Neural progenitor cell (in vitro differentiated cells): ENCODE results near the gene DPF3. TPM values are rescaled to one million over a fixed set of nuclear protein-coding genes. Genes with fewer than 3 reads are reported as not detected.

Source experiments
- DNase-seq: peaks from one replicate; pipeline ENCODE4 v3.0.0-alpha.2; 2016; ENCODE audit warnings: low spot score
- H2AFZ ChIP-seq: fragments of 200-600 bp; sonication (generic); replicated peaks from 2 replicates; pipeline ENCODE4 v1.6.1; 2016; ENCODE audit warnings: antibody characterized with exemption
- H3F3A ChIP-seq: fragments of 200-600 bp; sonication (generic); 2 replicates; pipeline ENCODE4 v1.6.1; 2016; ENCODE audit warnings: antibody characterized with exemption, low read depth
- H3K27ac ChIP-seq: fragments of 200-600 bp; sonication (generic); 2 replicates; pipeline ENCODE4 v1.5.1; 2016; ENCODE audit warnings: mild to moderate bottlenecking
- H3K27me3 ChIP-seq: fragments of 200-600 bp; sonication (generic); 2 replicates; pipeline ENCODE4 v1.6.1; 2016; ENCODE audit warnings: mild to moderate bottlenecking, moderate library complexity
- H3K36me3 ChIP-seq: fragments of 200-600 bp; sonication (generic); 2 replicates; pipeline ENCODE4 v1.5.1; 2016
- H3K4me1 ChIP-seq: fragments of 200-600 bp; sonication (generic); 2 replicates; pipeline ENCODE4 v1.6.1; 2016; ENCODE audit warnings: mixed run types
- H3K4me2 ChIP-seq: fragments of 200-600 bp; sonication (generic); 2 replicates; pipeline ENCODE4 v1.6.1; 2016
- H3K4me3 ChIP-seq: fragments of 200-600 bp; sonication (generic); 2 replicates; pipeline ENCODE4 v1.5.1; 2016
- H3K79me2 ChIP-seq: fragments of 200-600 bp; sonication (generic); 2 replicates; pipeline ENCODE4 v1.6.1; 2016; ENCODE audit warnings: low read depth
- H3K9ac ChIP-seq: fragments of 200-600 bp; sonication (generic); 2 replicates; pipeline ENCODE4 v1.6.1; 2016
- H3K9me3 ChIP-seq: fragments of 200-600 bp; sonication (generic); 2 replicates; pipeline ENCODE4 v1.5.1; 2016; ENCODE audit warnings: low read depth
- H4K20me1 ChIP-seq: fragments of 200-600 bp; sonication (generic); 2 replicates; pipeline ENCODE4 v1.6.1; 2016; ENCODE audit warnings: low read depth
- H3K27ac Mint-ChIP-seq: 3 replicates; pipeline ENCODE4 v1.8.0; 2021; ENCODE audit warnings: mixed read lengths
- H3K27me3 Mint-ChIP-seq: 2 replicates; pipeline ENCODE4 v1.8.0; 2022; ENCODE audit warnings: low read depth, mild to moderate bottlenecking, inconsistent platforms, moderate library complexity, mixed read lengths; ENCODE audit not compliant: insufficient read depth
- H3K36me3 Mint-ChIP-seq: 3 replicates; pipeline ENCODE4 v1.8.0; 2021; ENCODE audit warnings: mixed read lengths
- H3K4me1 Mint-ChIP-seq: 3 replicates; pipeline ENCODE4 v1.8.0; 2021; ENCODE audit warnings: mixed read lengths
- H3K4me3 Mint-ChIP-seq: 3 replicates; pipeline ENCODE4 v1.8.0; 2021; ENCODE audit warnings: mild to moderate bottlenecking, moderate library complexity, mixed read lengths
- H3K9me3 Mint-ChIP-seq: 3 replicates; pipeline ENCODE4 v1.8.0; 2020; ENCODE audit warnings: mixed read lengths
- EZH2 ChIP-seq: fragments of 200-600 bp; sonication (generic); IDR thresholded peaks from 2 replicates; pipeline ENCODE4 v1.6.1; 2017; ENCODE audit warnings: antibody characterized with exemption, mild to moderate bottlenecking, moderate library complexity
- EZH2phosphoT487 ChIP-seq: fragments of 200-600 bp; sonication (generic); IDR thresholded peaks from 2 replicates; pipeline ENCODE4 v1.6.1; 2017; ENCODE audit warnings: antibody characterized with exemption
- total RNA-seq: library from RNA; depleted of rRNA; stranded (reverse); fragments of >200 nt; gene quantifications from 2 replicates; pipeline ENCODE4 v1.2.3, GENCODE V29; 2015; ENCODE audit warnings: low replicate concordance
- TF ChIP-seq, protein P1 (sequence below): fragments of 200-600 bp; sonication (generic); IDR thresholded peaks from 2 replicates; pipeline ENCODE4 v1.5.1; 2017; ENCODE audit warnings: antibody characterized with exemption, mild to moderate bottlenecking

Gene DPF3
- total RNA-seq, 1 donor from 2014 or later: not detected

DNA sequence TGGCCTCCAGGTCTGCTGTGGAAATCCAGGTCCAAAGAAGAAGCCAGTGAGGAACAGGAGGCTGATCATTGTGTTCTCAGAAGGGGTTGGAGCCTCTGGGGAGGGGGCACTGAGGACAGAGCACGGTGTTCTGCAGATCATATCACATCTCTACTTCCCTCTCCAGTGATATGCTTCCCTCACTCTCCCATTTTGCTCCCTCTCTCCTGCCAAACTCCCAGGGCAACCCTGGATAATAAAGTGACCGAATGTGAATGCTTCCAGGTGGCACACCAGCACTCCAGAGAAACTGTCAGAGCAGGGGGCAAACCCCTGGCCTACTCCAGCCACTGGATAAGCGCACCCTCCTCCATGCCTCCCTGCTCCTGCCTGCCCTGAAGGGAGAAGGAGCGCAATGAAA is 57.8 kb downstream of the DPF3 start:
- Histone ChIP-seq H3K4me3 (no peak overlapping the region), H3K27me3 (no peaks in the 10 kb centered on the region), H3K4me1 (peaks cover 5% of the 10 kb centered on the region), H3K9ac (no peak overlapping the region), H3K36me3 (no peaks in the 10 kb centered on the region), H2AFZ (no peak overlapping the region), H3K9me3 (no peaks in the 10 kb centered on the region), H3F3A (no peaks in the 10 kb centered on the region), H3K4me2 (no peak overlapping the region), H3K27ac (no peak overlapping the region), H3K79me2 (no peaks in the 10 kb centered on the region), H4K20me1 (no peaks in the 10 kb centered on the region)
- DNase-seq: no peak
- H3K27ac Mint-ChIP-seq: no peak overlapping the region
- peaks cover 9% of the 10 kb centered on the region for H3K4me1 Mint-ChIP-seq
- TF ChIP-seq EZH2 (no peak), EZH2phosphoT487 (no peak)
- TF ChIP-seq, protein P1, sequence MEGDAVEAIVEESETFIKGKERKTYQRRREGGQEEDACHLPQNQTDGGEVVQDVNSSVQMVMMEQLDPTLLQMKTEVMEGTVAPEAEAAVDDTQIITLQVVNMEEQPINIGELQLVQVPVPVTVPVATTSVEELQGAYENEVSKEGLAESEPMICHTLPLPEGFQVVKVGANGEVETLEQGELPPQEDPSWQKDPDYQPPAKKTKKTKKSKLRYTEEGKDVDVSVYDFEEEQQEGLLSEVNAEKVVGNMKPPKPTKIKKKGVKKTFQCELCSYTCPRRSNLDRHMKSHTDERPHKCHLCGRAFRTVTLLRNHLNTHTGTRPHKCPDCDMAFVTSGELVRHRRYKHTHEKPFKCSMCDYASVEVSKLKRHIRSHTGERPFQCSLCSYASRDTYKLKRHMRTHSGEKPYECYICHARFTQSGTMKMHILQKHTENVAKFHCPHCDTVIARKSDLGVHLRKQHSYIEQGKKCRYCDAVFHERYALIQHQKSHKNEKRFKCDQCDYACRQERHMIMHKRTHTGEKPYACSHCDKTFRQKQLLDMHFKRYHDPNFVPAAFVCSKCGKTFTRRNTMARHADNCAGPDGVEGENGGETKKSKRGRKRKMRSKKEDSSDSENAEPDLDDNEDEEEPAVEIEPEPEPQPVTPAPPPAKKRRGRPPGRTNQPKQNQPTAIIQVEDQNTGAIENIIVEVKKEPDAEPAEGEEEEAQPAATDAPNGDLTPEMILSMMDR: no peak
- peaks cover 4% of the 10 kb centered on the region for H3K27me3 Mint-ChIP-seq
- no peaks in the 10 kb centered on the region for H3K9me3 Mint-ChIP-seq
- H3K4me3 Mint-ChIP-seq: no peak overlapping the region
- H3K36me3 Mint-ChIP-seq: no peaks in the 10 kb centered on the region

DNA sequence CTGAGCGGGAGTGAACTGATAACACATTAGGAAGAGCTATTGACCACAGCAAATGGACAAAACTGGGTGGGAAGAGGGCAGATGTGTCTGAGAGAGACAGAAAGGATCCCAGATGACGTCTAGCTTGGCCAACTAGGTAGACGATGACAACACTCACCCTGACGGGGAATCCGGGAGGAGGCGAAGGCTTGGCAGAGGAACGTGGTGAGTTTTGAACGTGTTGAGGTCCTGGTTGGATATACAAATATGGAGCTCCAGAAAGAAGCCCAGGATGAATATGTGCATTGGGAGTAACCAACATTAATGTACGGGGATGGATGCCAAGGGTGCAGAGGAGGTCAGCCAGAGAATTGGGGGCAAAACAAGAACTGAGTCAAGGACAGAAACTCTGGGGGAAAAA is 60.7 kb downstream of the DPF3 start:
- no peak for TF ChIP-seq EZH2
- TF ChIP-seq EZH2phosphoT487: no peak
- TF ChIP-seq, protein P1: no peak
- Mint-ChIP-seq H3K36me3 (no peaks in the 10 kb centered on the region), H3K9me3 (no peaks in the 10 kb centered on the region), H3K27me3 (peaks cover 4% of the 10 kb centered on the region), H3K4me3 (no peak overlapping the region), H3K4me1 (peaks cover 15% of the 10 kb centered on the region), H3K27ac (no peak overlapping the region)
- Histone ChIP-seq H4K20me1 (no peaks in the 10 kb centered on the region), H2AFZ (no peak overlapping the region), H3K4me1 (peaks cover 14% of the 10 kb centered on the region), H3K4me2 (no peak overlapping the region), H3K36me3 (no peaks in the 10 kb centered on the region), H3K9ac (no peak overlapping the region), H3K27ac (no peak overlapping the region), H3K4me3 (no peak overlapping the region), H3K27me3 (no peaks in the 10 kb centered on the region), H3F3A (peaks cover 4% of the 10 kb centered on the region), H3K79me2 (no peaks in the 10 kb centered on the region), H3K9me3 (no peaks in the 10 kb centered on the region)
- DNase-seq: no peak

DNA sequence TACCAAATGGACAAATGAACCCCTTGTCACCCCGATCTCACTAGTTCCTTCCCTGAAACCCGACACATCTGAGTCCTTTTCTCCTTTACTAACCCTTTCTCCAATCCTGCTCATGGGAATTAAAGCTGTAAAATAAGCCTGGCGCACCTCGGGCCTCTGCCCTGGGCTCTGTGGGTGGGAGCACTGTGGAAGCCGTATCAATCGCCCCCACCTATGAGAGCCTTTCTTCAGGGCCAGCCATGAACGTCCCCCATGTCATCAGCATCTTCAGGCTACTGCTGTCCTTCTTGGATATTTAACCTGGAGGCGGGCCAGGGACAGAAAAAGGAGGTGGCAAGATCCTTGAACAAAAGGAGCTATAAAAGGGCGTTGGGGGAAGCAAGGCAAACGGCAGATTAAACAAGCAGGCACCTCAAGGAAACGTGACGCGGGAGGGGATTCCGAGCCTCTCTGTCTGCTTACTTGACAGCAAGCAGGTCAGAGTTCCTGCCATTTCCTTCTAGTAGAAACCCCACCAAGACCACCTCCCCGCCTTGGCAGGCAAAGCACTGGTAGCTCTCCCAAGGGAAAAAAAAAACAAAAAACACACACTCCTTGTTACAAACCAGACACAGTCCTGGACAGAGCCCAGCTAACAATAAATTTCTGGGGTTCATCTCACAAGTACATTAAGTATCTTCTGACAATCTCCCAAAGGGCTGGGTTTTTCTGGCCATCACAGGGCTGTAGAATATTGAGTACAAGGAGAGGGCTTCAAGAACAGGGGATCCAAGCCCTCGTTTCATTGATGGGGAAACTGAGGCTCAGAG is 62.9 kb downstream of the DPF3 start:
- H3K27ac Mint-ChIP-seq: no peak overlapping the region
- Histone ChIP-seq H3K79me2 (no peaks in the 10 kb centered on the region), H3K4me2 (peak overlapping the region; percentile 54), H3K27ac (no peak overlapping the region), H3F3A (peaks cover 4% of the 10 kb centered on the region), H3K9ac (no peak overlapping the region), H2AFZ (peak overlapping the region; percentile 65), H3K9me3 (no peaks in the 10 kb centered on the region), H3K27me3 (no peaks in the 10 kb centered on the region), H3K36me3 (no peaks in the 10 kb centered on the region), H3K4me3 (no peak overlapping the region), H3K4me1 (peaks cover 14% of the 10 kb centered on the region), H4K20me1 (no peaks in the 10 kb centered on the region)
- H3K4me3 Mint-ChIP-seq: no peak overlapping the region
- peaks cover 4% of the 10 kb centered on the region for H3K27me3 Mint-ChIP-seq
- H3K36me3 Mint-ChIP-seq: no peaks in the 10 kb centered on the region
- no peaks in the 10 kb centered on the region for H3K9me3 Mint-ChIP-seq
- no peak for TF ChIP-seq EZH2phosphoT487
- TF ChIP-seq, protein P1: no peak
- no peak for TF ChIP-seq EZH2
- H3K4me1 Mint-ChIP-seq: peaks cover 11% of the 10 kb centered on the region
- DNase-seq: peak; percentile 53
